Right lobe of liver (tissue), 6 donors: ENCODE results near the gene CACNA1B. TPM values are rescaled to one million over a fixed set of nuclear protein-coding genes. Genes with fewer than 3 reads are reported as not detected.

Source experiments
- ATAC-seq, 4 donors: fragments of 200-7000 bp; cut with Tn5 transposase; one replicate each; pipeline ENCODE4 v1.9.1; 2020; ENCODE audit warnings: mild to moderate bottlenecking in 4 of 4, moderate library complexity in 4 of 4
- DNase-seq, 3 donors: peaks; one replicate each; pipeline ENCODE4 v3.0.0-alpha.2; 2020
- H3K27ac ChIP-seq, 3 donors: fragments of 200-600 bp; one replicate each; pipeline ENCODE4 v1.8.0; 2022
- H3K27me3 ChIP-seq, 2 donors: fragments of 200-600 bp; one replicate each; pipeline ENCODE4 v1.8.0; 2022
- H3K36me3 ChIP-seq, 4 donors: fragments of 200-600 bp; sonication (generic) in 1 of 4; one replicate each; pipeline versions ENCODE4 v1.5.1 to v1.8.0; 2017 to 2022; ENCODE audit warnings: control low read depth in 1 of 4
- H3K4me1 ChIP-seq, 4 donors: fragments of 200-600 bp; sonication (generic) in 1 of 4; one replicate each; pipeline versions ENCODE4 v1.5.1 to v1.8.0; 2017 to 2022; ENCODE audit warnings: control low read depth in 1 of 4
- H3K4me3 ChIP-seq, 3 donors: fragments of 200-600 bp; one replicate each; pipeline ENCODE4 v1.8.0; 2022
- H3K9me3 ChIP-seq, 4 donors: fragments of 200-600 bp; sonication (generic) in 1 of 4; one replicate each; pipeline versions ENCODE4 v1.5.1 to v1.8.0; 2017 to 2022; ENCODE audit warnings: control low read depth in 1 of 4
- CTCF ChIP-seq, 4 donors: fragments of 200-600 bp in 3 of 4; fragments of 450-650 bp in 1 of 4; IDR thresholded peaks; one replicate each; pipeline versions ENCODE4 v1.5.1 to v1.8.0; 2016 to 2022; ENCODE audit warnings: antibody characterized with exemption in 4 of 4, mild to moderate bottlenecking in 2 of 4
- POLR2A ChIP-seq: fragments of 450-650 bp; IDR thresholded peaks from one replicate; pipeline ENCODE4 v1.6.1; 2017; ENCODE audit warnings: antibody characterized with exemption, mild to moderate bottlenecking
- WGBS: methylation state at CpG from one replicate; pipeline ENCODE4 v1.1.6; 2018; ENCODE audit warnings: low coverage, low lambda C conversion rate; ENCODE audit not compliant: insufficient coverage; ENCODE audit errors: missing lambda C conversion rate; 5-methylcytosine and 5-hydroxymethylcytosine counted together
- intact Hi-C, 2 donors: fragments of 100-400 bp; cut with DNase I; formaldehyde crosslinking; loops; one replicate each; pipeline versions ENCODE4 v1.11.2 to v1.14.1; 2022
- total RNA-seq, 6 experiments: library from RNA; depleted of rRNA in 2 of 6; stranded (reverse); fragments of >200 nt in 2 of 6; fragmentation: NEBNext Ultra II Directional in 3 of 6; extraction: Animal tissue kit (Norgen Biotek cat#: 25700) in 3 of 6; gene quantifications; one replicate each; pipeline versions ENCODE4 v1.1.0 to v1.2.4, GENCODE V29; 2016 to 2023
- donor health status: DM: no; HTN: yes; CAD: no.
- donor health status: DM: no; HTN: no; CAD: no.
- donor health status: DM: no; HTN: no; CAD: no.
- donor health status: DM: no; HTN: yes; CAD: no.
- donor health status: DM: no; HTN: yes; CAD: no.

CACNA1B gene
- total RNA-seq, 6 experiments from 2014 or later = not detected

GRCh38 chr9:138052635-138053320 lies 175.2 kb downstream of the CACNA1B start:
- WGBS = 78% methylated on average over 4 of the region's 12 CpGs
- no peak for TF ChIP-seq CTCF (IDR thresholded peaks at IDR 0.05)
- TF ChIP-seq POLR2A = no peak
- no peaks in the 10 kb centered on the region for H3K27me3 ChIP-seq
- H3K9me3 ChIP-seq = no peaks in the 10 kb centered on the region
- H3K4me3 ChIP-seq = no peak overlapping the region
- ATAC-seq = no peak
- intact Hi-C loops = no loop called here
- H3K4me1 ChIP-seq = no peaks in the 10 kb centered on the region
- H3K36me3 ChIP-seq = no peaks in the 10 kb centered on the region
- DNase-seq = peak in 1 of 3 donors; percentile 31
- H3K27ac ChIP-seq = no peak overlapping the region

- DNase-seq (peak in 2 of 3 donors; percentile 33), ATAC-seq (no peak)
- Histone ChIP-seq H3K9me3 (no peaks in the 10 kb centered on the region), H3K36me3 (no peaks in the 10 kb centered on the region), H3K27ac (no peak overlapping the region), H3K4me1 (no peaks in the 10 kb centered on the region), H3K4me3 (no peak overlapping the region), H3K27me3 (no peaks in the 10 kb centered on the region)
- TF ChIP-seq CTCF (IDR thresholded peaks at IDR 0.05) (no peak), POLR2A (no peak)
- 52% methylated on average over 5 of the region's 7 CpGs for WGBS
- intact Hi-C loops = no loop called here
Measured at GRCh38 chr9:138053321-138053868, 175.8 kb downstream of the CACNA1B start.

- ATAC-seq (no peak), DNase-seq (peak in 2 of 3 donors; percentile 33 to 37)
- 71% methylated on average over 8 of the region's 16 CpGs for WGBS
- Histone ChIP-seq H3K27me3 (no peaks in the 10 kb centered on the region), H3K27ac (no peak overlapping the region), H3K4me3 (no peak overlapping the region), H3K4me1 (no peaks in the 10 kb centered on the region), H3K9me3 (no peaks in the 10 kb centered on the region), H3K36me3 (no peaks in the 10 kb centered on the region)
- TF ChIP-seq CTCF (IDR thresholded peaks at IDR 0.05) = no peak
- no peak for TF ChIP-seq POLR2A
- intact Hi-C loops = no loop called here
Measured at GRCh38 chr9:138053996-138054752, 176.6 kb downstream of the CACNA1B start.

GRCh38 chr9:138057726-138058125 lies 180.1 kb downstream of the CACNA1B start:
- Histone ChIP-seq H3K27ac (no peak overlapping the region), H3K27me3 (no peaks in the 10 kb centered on the region), H3K9me3 (no peaks in the 10 kb centered on the region), H3K4me1 (no peaks in the 10 kb centered on the region), H3K4me3 (no peak overlapping the region), H3K36me3 (no peaks in the 10 kb centered on the region)
- ATAC-seq (no peak), DNase-seq (peak in 1 of 3 donors; percentile 15)
- intact Hi-C loops = no loop called here
- no peak for TF ChIP-seq CTCF (IDR thresholded peaks at IDR 0.05)
- TF ChIP-seq POLR2A = no peak
- WGBS = 40% methylated on average over 3 of the region's 8 CpGs
